Endothelial cell of umbilical vein (primary cell): Measurements from ENCODE around the gene CASP2.

Experiments
- EZH2 ChIP-seq: IDR thresholded peaks from 2 replicates; pipeline ENCODE4 v1.6.1; 2012; ENCODE audit warnings: borderline replicate concordance, low read depth, mild to moderate bottlenecking, moderate library complexity, low read length, inconsistent platforms; ENCODE audit not compliant: severe bottlenecking
- POLR2A ChIP-seq: IDR thresholded peaks from 2 replicates; pipeline ENCODE4 v1.6.1; 2012; ENCODE audit warnings: low read depth, mild to moderate bottlenecking, control low read depth, low read length
- POLR2AphosphoS5 ChIP-seq: IDR thresholded peaks from 2 replicates; pipeline ENCODE4 v1.6.1; 2012; ENCODE audit warnings: low read depth, mild to moderate bottlenecking, control low read depth, low read length, moderate library complexity; ENCODE audit not compliant: insufficient read depth
- TF ChIP-seq, protein P1 (sequence below), 2 donors: IDR thresholded peaks; 1 replicate in 1 of 2; 2 replicates in 1 of 2; pipeline ENCODE4 v1.5.1; 2011; ENCODE audit warnings: low read length in 2 of 2, mild to moderate bottlenecking in 2 of 2, moderate library complexity in 2 of 2, control low read depth in 1 of 2, inconsistent platforms in 1 of 2, low read depth in 1 of 2; ENCODE audit not compliant: insufficient read depth in 1 of 2; ENCODE audit errors: extremely low read depth in 1 of 2

DNA sequence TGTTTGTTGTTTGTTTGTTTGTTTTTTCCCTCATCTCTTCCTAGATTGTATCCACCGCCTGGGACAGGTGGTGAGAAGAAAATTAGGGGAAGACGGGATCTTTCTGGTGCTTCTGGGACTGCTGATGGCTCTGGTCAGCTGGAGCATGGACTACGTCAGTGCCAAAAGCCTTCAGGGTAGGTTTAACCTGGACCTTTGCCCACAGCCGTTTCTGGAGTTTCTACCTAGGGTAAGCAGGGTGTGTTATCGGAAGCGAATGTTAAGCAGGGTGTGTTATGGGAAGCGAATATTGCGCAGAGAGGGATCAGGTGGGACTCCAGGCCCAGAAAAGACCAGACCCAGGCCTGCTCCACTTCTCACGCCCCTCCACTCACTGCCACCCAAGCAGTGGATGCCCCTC is 32.5 kb downstream of the CASP2 start:
- TF ChIP-seq, protein P1, sequence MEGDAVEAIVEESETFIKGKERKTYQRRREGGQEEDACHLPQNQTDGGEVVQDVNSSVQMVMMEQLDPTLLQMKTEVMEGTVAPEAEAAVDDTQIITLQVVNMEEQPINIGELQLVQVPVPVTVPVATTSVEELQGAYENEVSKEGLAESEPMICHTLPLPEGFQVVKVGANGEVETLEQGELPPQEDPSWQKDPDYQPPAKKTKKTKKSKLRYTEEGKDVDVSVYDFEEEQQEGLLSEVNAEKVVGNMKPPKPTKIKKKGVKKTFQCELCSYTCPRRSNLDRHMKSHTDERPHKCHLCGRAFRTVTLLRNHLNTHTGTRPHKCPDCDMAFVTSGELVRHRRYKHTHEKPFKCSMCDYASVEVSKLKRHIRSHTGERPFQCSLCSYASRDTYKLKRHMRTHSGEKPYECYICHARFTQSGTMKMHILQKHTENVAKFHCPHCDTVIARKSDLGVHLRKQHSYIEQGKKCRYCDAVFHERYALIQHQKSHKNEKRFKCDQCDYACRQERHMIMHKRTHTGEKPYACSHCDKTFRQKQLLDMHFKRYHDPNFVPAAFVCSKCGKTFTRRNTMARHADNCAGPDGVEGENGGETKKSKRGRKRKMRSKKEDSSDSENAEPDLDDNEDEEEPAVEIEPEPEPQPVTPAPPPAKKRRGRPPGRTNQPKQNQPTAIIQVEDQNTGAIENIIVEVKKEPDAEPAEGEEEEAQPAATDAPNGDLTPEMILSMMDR (IDR thresholded peaks at IDR 0.05; ENCODE audit: extremely low read depth in 1 of 2, insufficient read depth in 1 of 2, low read depth in 1 of 2, low read length in 2 of 2) = no peak
- TF ChIP-seq EZH2 = no peak
- TF ChIP-seq POLR2AphosphoS5 = no peak
- no peak for TF ChIP-seq POLR2A
